B cell (primary cell): Measurements from ENCODE around the gene GPI. TPM values are rescaled to one million over a fixed set of nuclear protein-coding genes. Genes with fewer than 3 reads are reported as not detected.
A peak's percentile ranks its signal among the peaks of the same experiment; 100 is the strongest.

Experiments
- ATAC-seq: fragments of 200-7000 bp; cut with Tn5 transposase; one replicate; pipeline ENCODE4 v1.10.0; 2021; ENCODE audit warnings: low read depth, mild to moderate bottlenecking, moderate number of reproducible peaks, moderate library complexity
- CTCF ChIA-PET: fragments of 350-600 bp; sonication (Branson Sonifier 250); formaldehyde crosslinking; loops from one replicate; lab custom pipeline; 2021; ENCODE audit warnings: antibody characterized with exemption, inconsistent platforms; lab: Charles Lee
- POLR2A ChIA-PET: fragments of 350-600 bp; sonication (Branson Sonifier 250); formaldehyde crosslinking; loops from one replicate; lab custom pipeline; 2021; ENCODE audit warnings: antibody characterized with exemption; lab: Charles Lee
- DNase-seq: peaks from one replicate; pipeline ENCODE4 v3.0.0; 2013
- H2AFZ ChIP-seq: 2 replicates; pipeline ENCODE4 v1.6.1; 2012; ENCODE audit warnings: mild to moderate bottlenecking, low read depth, low read length; ENCODE audit not compliant: insufficient read depth, poor library complexity, severe bottlenecking
- H3K27ac ChIP-seq, 2 donors: 1 replicate in 1 of 2; 2 replicates in 1 of 2; pipeline ENCODE4 v1.5.1; 2012 to 2013; ENCODE audit warnings: low read length in 2 of 2, mild to moderate bottlenecking in 2 of 2, moderate library complexity in 1 of 2
- H3K27me3 ChIP-seq, 4 experiments: fragments of 200-600 bp in 1 of 4; sonication (generic) in 1 of 4; replicated peaks in 1 of 4; 1 replicate in 2 of 4; 2 replicates in 2 of 4; pipeline versions ENCODE4 v1.6.1 to v1.7.0; 2013 to 2016; ENCODE audit warnings: low read length in 3 of 4, mild to moderate bottlenecking in 2 of 4, mixed read lengths in 1 of 4, moderate library complexity in 1 of 4; ENCODE audit not compliant: insufficient read depth in 4 of 4, control insufficient read depth in 3 of 4; ENCODE audit errors: control extremely low read depth in 1 of 4
- H3K36me3 ChIP-seq, 2 experiments: replicated peaks in 1 of 2; 1 replicate in 1 of 2; 2 replicates in 1 of 2; pipeline versions ENCODE4 v1.6.1 to v1.7.1; 2013; ENCODE audit warnings: low read length in 1 of 2; ENCODE audit not compliant: insufficient read depth in 2 of 2, control insufficient read depth in 1 of 2; ENCODE audit errors: control extremely low read depth in 1 of 2, extremely low read depth in 1 of 2
- H3K4me1 ChIP-seq, 2 donors: fragments of 200-600 bp in 1 of 2; sonication (generic) in 1 of 2; 1 replicate in 1 of 2; 2 replicates in 1 of 2; pipeline versions ENCODE4 v1.5.1 to v1.6.1; 2013 to 2017; ENCODE audit warnings: low read length in 2 of 2; ENCODE audit not compliant: control insufficient read depth in 2 of 2, insufficient read depth in 2 of 2
- H3K4me2 ChIP-seq: replicated peaks from 2 replicates; pipeline ENCODE3; 2012; ENCODE audit warnings: mild to moderate bottlenecking, low read depth, low read length; ENCODE audit not compliant: poor library complexity, severe bottlenecking
- H3K4me3 ChIP-seq, 5 experiments: fragments of 200-600 bp in 1 of 5; sonication (generic) in 1 of 5; 1 replicate in 3 of 5; 2 replicates in 2 of 5; pipeline versions ENCODE4 v1.5.1 to v1.7.0; 2011 to 2016; ENCODE audit warnings: low read length in 4 of 5, mild to moderate bottlenecking in 4 of 5, low read depth in 2 of 5, control low read depth in 1 of 5, moderate library complexity in 1 of 5; ENCODE audit not compliant: insufficient read depth in 1 of 5; ENCODE audit errors: control extremely low read depth in 1 of 5, extremely low read depth in 1 of 5
- H3K79me2 ChIP-seq: fragments of 200-600 bp; sonication (generic); one replicate; pipeline ENCODE4 v1.6.0; 2016; ENCODE audit warnings: low read length; ENCODE audit not compliant: control insufficient read depth, insufficient read depth
- H3K9ac ChIP-seq: fragments of 200-600 bp; sonication (generic); 2 replicates; pipeline ENCODE4 v1.6.1; 2017; ENCODE audit warnings: mild to moderate bottlenecking, low read length, moderate library complexity
- H3K9me3 ChIP-seq, 3 donors: one replicate each; pipeline versions ENCODE4 v1.6.1 to v1.7.1; 2013; ENCODE audit warnings: low read length in 2 of 3; ENCODE audit not compliant: control insufficient read depth in 2 of 3, insufficient read depth in 1 of 3; ENCODE audit errors: control extremely low read depth in 1 of 3
- H4K20me1 ChIP-seq: 2 replicates; pipeline ENCODE4 v1.6.0; 2012; ENCODE audit warnings: mild to moderate bottlenecking, low read length; ENCODE audit not compliant: insufficient read depth, control insufficient read depth, poor library complexity, severe bottlenecking
- H3K27ac Mint-ChIP-seq: one replicate; pipeline ENCODE4 v1.8.0; 2021; ENCODE audit warnings: mixed read lengths
- H3K27me3 Mint-ChIP-seq: one replicate; pipeline ENCODE4 v1.8.0; 2021; ENCODE audit warnings: mixed read lengths
- H3K4me1 Mint-ChIP-seq: one replicate; pipeline ENCODE4 v1.8.0; 2021; ENCODE audit warnings: mixed read lengths
- H3K4me3 Mint-ChIP-seq: one replicate; pipeline ENCODE4 v1.8.0; 2021; ENCODE audit warnings: mixed read lengths
- H3K9me3 Mint-ChIP-seq: one replicate; pipeline ENCODE4 v1.8.0; 2022; ENCODE audit warnings: mixed read lengths; ENCODE audit not compliant: insufficient read depth
- EZH2 ChIP-seq: IDR thresholded peaks from 2 replicates; pipeline ENCODE4 v1.6.1; 2012; ENCODE audit warnings: borderline replicate concordance, low read depth, mild to moderate bottlenecking, moderate library complexity, low read length; ENCODE audit not compliant: insufficient read depth, poor library complexity, severe bottlenecking
- WGBS: methylation state at CpG from one replicate; pipeline ENCODE4 v1.1.5; 2013; ENCODE audit warnings: missing lambda C conversion rate; ENCODE audit not compliant: insufficient coverage; 5-methylcytosine and 5-hydroxymethylcytosine counted together
- intact Hi-C: fragments of 100-400 bp; cut with micrococcal nuclease; formaldehyde crosslinking; loops from one replicate; pipeline ENCODE4 v1.10.0; 2022
- polyA plus RNA-seq: library from polyadenylated mRNA; depleted of rRNA; stranded (reverse); fragments of >200 nt; gene quantifications from 2 replicates; pipeline ENCODE4 v1.2.3, GENCODE V29; 2012
- total RNA-seq, 2 donors: library from RNA; stranded (reverse); fragments of 120-200 nt in 1 of 2; gene quantifications; 1 replicate in 1 of 2; 2 replicates in 1 of 2; pipeline versions ENCODE4 v1.2.3 to v1.2.4, GENCODE V29; 2013 to 2022
- TF ChIP-seq, protein P1 (sequence below): fragments of 200-600 bp; IDR thresholded peaks from one replicate; pipeline ENCODE4 v1.8.0; 2022; ENCODE audit warnings: antibody characterized with exemption, mild to moderate bottlenecking

Gene GPI
- total and polyA plus RNA-seq, 2 donors (not counting 1 experiment from before 2014, with no cell fraction given): 74.5 to 102 TPM

DNA sequence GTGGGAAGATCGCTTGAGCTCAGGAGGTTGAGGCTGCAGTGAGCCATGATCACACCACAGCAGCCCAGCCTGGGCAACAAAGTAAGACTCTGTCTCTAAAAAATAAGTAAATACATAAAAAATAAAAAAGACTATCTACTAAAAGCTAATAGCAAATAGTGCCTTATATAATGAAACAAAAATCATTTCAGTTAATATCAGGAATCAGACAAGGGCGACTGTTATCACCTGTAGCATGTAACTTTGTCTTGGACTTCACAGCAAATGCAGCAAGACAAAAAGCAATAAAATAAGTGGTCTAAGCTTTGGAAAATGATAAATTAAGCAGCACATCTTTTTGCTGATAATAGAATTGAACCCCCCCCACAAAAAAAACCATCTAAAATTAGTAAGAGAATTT lies 21.2 kb upstream of the GPI start:
- TF ChIP-seq EZH2: no peak
- TF ChIP-seq, protein P1, sequence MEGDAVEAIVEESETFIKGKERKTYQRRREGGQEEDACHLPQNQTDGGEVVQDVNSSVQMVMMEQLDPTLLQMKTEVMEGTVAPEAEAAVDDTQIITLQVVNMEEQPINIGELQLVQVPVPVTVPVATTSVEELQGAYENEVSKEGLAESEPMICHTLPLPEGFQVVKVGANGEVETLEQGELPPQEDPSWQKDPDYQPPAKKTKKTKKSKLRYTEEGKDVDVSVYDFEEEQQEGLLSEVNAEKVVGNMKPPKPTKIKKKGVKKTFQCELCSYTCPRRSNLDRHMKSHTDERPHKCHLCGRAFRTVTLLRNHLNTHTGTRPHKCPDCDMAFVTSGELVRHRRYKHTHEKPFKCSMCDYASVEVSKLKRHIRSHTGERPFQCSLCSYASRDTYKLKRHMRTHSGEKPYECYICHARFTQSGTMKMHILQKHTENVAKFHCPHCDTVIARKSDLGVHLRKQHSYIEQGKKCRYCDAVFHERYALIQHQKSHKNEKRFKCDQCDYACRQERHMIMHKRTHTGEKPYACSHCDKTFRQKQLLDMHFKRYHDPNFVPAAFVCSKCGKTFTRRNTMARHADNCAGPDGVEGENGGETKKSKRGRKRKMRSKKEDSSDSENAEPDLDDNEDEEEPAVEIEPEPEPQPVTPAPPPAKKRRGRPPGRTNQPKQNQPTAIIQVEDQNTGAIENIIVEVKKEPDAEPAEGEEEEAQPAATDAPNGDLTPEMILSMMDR: no peak
- ATAC-seq: no peak
- intact Hi-C loops: no loop called here
- Histone ChIP-seq H3K36me3 (peaks cover 0 to 66% of the 10 kb centered on the region in 2 experiments), H2AFZ (no peak overlapping the region), H4K20me1 (peaks cover 15% of the 10 kb centered on the region), H3K4me1 (no peaks in the 10 kb centered on the region), H3K79me2 (peaks cover 24% of the 10 kb centered on the region), H3K27ac (no peak overlapping the region), H3K27me3 (no peaks in the 10 kb centered on the region), H3K4me3 (no peak overlapping the region), H3K9ac (no peak overlapping the region), H3K4me2 (no peak overlapping the region), H3K9me3 (peaks cover 0 to 7% (median 0%) of the 10 kb centered on the region in 3 donors)
- ChIA-PET CTCF (interaction anchor here (0.9 to 1.7 kb wide), 3 partner anchors 14 to 124 kb away, joined by 3 to 6 read pairs (median 5); no protein-coding TSS in a partner anchor), POLR2A (no interaction called here)
- Mint-ChIP-seq H3K27ac (no peak overlapping the region), H3K9me3 (no peaks in the 10 kb centered on the region), H3K27me3 (no peaks in the 10 kb centered on the region), H3K4me3 (no peak overlapping the region), H3K4me1 (peaks cover 5% of the 10 kb centered on the region)
- DNase-seq: no peak
- WGBS: 100% methylated on average over 1 of the region's 2 CpGs

DNA sequence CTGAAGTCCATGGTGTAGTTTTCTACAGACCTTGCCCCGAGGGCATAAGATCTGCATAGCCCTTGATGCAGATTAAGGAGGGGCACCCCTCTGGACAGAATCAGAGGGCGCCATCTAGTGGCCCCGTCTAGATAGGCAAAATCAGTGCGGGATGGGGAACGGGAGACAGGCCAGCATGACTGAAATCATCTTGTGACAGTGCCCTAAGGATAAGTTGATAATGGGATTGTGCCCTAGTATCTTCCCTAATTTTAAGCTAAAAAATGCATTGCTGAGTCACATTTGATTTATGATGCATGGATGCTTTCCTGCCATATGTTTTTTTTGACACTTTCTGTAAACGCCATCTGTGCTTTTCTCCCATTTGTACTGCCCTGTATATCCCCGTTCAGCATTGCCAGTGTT lies 19.0 kb upstream of the GPI start:
- 41% methylated on average over 7 of the region's 7 CpGs for WGBS

More for the DNA sequence above, 19.0 kb upstream of the GPI start:
- Histone ChIP-seq H4K20me1 (peaks cover 15% of the 10 kb centered on the region), H2AFZ (no peak overlapping the region), H3K27me3 (no peaks in the 10 kb centered on the region), H3K27ac (no peak overlapping the region), H3K4me1 (no peaks in the 10 kb centered on the region), H3K79me2 (peaks cover 20% of the 10 kb centered on the region), H3K9me3 (peaks cover 0 to 7% (median 0%) of the 10 kb centered on the region in 3 donors), H3K4me2 (no peak overlapping the region), H3K36me3 (peaks cover 0 to 57% of the 10 kb centered on the region in 2 experiments), H3K4me3 (no peak overlapping the region), H3K9ac (no peak overlapping the region)
- H3K4me3 Mint-ChIP-seq: no peak overlapping the region
- no peak overlapping the region for H3K27ac Mint-ChIP-seq
- no peaks in the 10 kb centered on the region for H3K27me3 Mint-ChIP-seq
- peaks cover 8% of the 10 kb centered on the region for H3K4me1 Mint-ChIP-seq
- intact Hi-C loops: no loop called here
- no peak for TF ChIP-seq EZH2
- TF ChIP-seq, protein P1: peak; percentile 92
- CTCF ChIA-PET: interaction anchor here (0.6 to 2.3 kb wide), 15 partner anchors 9 to 158 kb away, joined by 3 to 6 read pairs (median 4); no protein-coding TSS in a partner anchor
- no peaks in the 10 kb centered on the region for H3K9me3 Mint-ChIP-seq
- peak; percentile 85 for ATAC-seq
- POLR2A ChIA-PET: no interaction called here
- DNase-seq: peak; percentile 70
